GM12874 (cell line): ENCODE measurements around the gene TMBIM6.

Experiments
- CTCF ChIP-seq: IDR thresholded peaks from 2 replicates; pipeline ENCODE4 v1.5.1; 2011; ENCODE audit warnings: low read depth, mild to moderate bottlenecking, control low read depth, low read length, moderate library complexity; ENCODE audit not compliant: insufficient read depth

Gene TMBIM6

DNA sequence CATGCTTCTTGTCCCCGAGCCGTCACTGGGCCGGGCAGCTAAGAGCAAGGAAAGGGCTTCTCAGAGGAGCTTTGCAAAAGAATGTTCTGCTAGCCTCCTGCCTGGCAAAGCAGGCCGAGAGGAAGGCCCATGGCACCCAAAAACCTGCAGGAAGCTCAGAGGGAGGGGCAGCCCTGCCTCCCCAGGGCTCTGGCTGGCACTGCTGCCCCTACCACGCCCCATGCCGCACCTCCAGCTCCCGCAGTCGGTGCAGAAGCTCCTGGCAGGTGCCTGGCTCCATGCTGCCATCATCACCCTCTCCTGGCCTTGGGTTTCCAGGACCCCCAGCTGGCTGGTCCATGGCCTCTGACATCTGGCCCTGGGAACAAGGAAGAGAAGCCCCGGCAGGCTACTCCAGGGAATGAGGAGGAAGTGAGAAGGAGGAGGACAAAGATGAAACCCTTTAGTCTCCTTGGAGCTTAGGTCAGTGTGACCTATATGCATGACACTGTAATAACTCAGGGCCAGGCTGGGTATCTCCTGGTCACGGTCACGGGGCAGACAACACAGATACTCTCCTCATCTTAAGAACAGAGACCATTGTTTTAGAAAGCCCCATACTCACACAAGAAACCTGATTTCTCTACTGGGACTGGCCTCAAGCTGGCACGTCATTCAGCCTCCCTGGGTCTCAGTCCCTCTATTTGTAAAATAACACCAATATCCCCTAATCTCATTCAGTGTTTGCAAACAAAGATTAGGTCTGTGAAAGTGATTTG, 62.5 kb downstream of the TMBIM6 start:
- no peak for TF ChIP-seq CTCF

DNA sequence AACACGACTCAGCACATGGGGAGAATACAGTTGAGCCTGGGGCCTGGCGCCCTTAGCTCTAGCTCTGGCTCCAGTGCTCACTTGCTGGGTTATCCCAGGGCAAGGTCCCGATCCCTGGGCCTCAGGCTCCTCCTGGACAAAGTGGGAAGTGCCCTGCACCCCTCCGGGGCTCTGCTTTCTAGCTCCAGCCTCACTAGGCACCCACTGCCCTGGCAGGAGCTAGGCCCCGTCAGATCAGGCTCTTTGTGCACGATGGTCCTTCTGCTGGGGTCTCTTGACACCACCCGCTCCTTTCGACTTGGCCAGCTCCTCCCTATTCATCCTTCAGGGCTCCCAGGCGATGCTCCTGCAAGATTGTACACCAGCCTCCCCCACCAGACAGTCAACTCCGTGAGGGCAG, 63.5 kb downstream of the TMBIM6 start:
- no peak for TF ChIP-seq CTCF

GRCh38 chr12:49805409-49805808, 64.1 kb downstream of the TMBIM6 start:
- TF ChIP-seq CTCF, result no peak

DNA sequence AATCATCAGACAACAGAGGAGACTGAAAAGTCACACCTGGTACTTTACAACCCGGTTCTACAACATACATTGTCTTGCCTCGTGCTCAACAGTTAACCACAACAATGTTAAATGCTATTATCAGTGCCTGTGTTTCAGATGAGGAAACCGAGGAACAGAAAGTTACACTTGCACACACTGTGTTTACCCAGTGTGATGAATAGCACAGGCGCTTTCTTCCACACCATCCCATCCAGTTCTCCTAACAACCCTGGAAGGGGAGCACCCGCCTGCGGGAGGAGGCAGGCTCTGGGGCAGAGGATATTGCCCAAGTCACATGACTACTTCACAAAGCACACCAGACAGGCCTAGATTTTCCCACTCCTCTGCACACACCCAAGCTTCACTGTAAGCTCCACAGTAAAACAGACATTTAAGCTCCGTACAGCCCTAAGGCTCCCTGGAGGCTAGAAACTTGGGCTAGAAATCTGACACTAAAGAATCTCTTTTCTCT, 65.0 kb downstream of the TMBIM6 start:
- no peak for TF ChIP-seq CTCF

- no peak for TF ChIP-seq CTCF
These were observed 65.5 kb downstream of the TMBIM6 start for GRCh38 chr12:49806877-49807276.

DNA sequence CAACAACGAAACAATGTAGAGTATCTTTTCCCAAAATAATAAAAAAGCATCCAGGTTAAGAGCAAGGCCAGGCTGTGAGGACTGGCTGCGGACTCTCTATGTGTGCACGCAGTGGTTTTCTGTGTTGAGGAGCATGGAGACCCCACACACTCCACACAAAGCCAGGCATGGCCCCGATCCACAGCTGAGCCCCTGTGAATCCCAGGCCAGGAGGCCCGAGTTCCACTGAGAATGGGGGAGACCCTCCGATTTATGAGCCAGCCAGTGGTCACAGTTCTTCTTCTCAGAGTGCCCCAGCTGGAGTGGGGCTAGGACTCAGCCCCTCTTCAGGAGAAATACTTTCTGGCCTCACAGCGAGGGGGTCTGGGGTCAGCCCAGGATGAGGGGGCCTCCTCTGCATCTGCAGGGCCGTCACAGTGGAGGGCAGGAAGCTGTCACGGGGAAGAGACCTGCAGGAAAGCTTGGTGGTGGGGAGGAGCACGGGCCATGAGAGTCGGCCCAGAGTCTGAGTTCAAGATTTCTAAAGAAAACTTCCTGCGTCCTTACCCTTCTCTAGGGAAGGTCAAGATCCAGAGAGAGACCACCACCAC, 66.7 kb downstream of the TMBIM6 start:
- TF ChIP-seq CTCF, result no peak

DNA sequence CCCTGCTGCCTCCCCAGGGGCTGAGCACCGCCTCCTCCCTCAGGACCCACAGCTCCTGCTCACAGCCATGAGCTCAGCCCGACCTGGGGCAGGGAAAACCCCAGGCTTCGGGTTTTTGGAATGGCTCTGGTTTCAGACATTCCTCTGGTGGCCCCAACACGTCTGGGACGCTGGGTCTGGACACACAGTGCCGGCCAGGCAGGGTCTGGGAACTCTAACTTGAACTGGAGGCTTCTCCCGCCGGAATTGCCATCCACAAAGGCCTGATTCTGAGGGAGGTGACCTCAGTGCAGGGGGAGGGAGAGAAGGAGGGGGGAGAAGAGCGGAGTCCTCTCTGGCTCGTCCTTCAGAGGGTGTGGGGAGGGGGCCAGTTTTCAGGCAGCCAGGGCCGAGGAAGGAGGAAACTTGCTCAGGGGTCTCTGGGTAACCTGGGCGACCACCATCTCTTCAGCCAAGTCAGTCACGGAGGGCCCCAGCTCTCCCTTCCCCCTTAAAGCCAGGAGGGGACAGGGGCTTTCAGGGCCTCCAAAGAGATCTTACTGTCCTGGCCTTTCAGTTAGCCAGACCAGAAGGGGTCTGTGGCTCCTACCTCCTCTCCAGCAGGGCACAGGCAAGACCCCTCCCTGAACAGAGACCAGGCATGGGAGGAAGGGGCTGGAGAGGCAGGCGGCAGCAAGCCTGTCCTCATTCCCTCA, 67.5 kb downstream of the TMBIM6 start:
- TF ChIP-seq CTCF, result no peak
